ENCODE results near the gene ZNF385B. TPM values are rescaled to one million over a fixed set of nuclear protein-coding genes. Genes with fewer than 3 reads are reported as not detected.

The ZNF385B gene
- total and polyA plus RNA-seq, 3 donors from 2014 or later, result 28.1 to 40.3 (median 37.4) TPM

GRCh38 chr2:179532863-179533278 is 328.5 kb downstream of the ZNF385B start:
- DNase-seq, result no peak
- intact Hi-C loops (cut with DNase I; ENCODE audit: low total_unique reads), result no loop called here
- no peaks in the 10 kb centered on the region for H3K9me3 ChIP-seq
- no peaks in the 10 kb centered on the region for H3K27me3 ChIP-seq
- no peak overlapping the region for H3K27ac ChIP-seq
- WGBS, 2 donors, result 46 to 52% methylated on average over 2 of the region's 2 CpGs
- H3K4me3 ChIP-seq, result no peak overlapping the region
- H3K4me1 ChIP-seq, result no peaks in the 10 kb centered on the region
- TF ChIP-seq POLR2A (IDR thresholded peaks at IDR 0.05) (no peak), CTCF (IDR thresholded peaks at IDR 0.05) (no peak)
- H3K36me3 ChIP-seq (ENCODE audit: low read depth, missing control alignments), result no peaks in the 10 kb centered on the region

GRCh38 chr2:179528576-179529069 is 332.8 kb downstream of the ZNF385B start:
- Histone ChIP-seq H3K4me3 (no peak overlapping the region), H3K9me3 (no peaks in the 10 kb centered on the region), H3K36me3 (ENCODE audit: low read depth, missing control alignments) (no peaks in the 10 kb centered on the region), H3K27ac (no peak overlapping the region), H3K4me1 (no peaks in the 10 kb centered on the region), H3K27me3 (no peaks in the 10 kb centered on the region)
- DNase-seq, result no peak
- TF ChIP-seq POLR2A (IDR thresholded peaks at IDR 0.05), result no peak
- no peak for TF ChIP-seq CTCF (IDR thresholded peaks at IDR 0.05)
- 51 to 69% methylated on average over 2 of the region's 2 CpGs for WGBS, 2 donors
- intact Hi-C loops (cut with DNase I; ENCODE audit: low total_unique reads), result no loop called here

GRCh38 chr2:179525340-179525739 is 336.1 kb downstream of the ZNF385B start:
- Histone ChIP-seq H3K4me1 (no peaks in the 10 kb centered on the region), H3K4me3 (no peak overlapping the region), H3K27ac (no peak overlapping the region), H3K36me3 (ENCODE audit: low read depth, missing control alignments) (no peaks in the 10 kb centered on the region), H3K9me3 (no peaks in the 10 kb centered on the region), H3K27me3 (no peaks in the 10 kb centered on the region)
- DNase-seq, result no peak
- WGBS, 2 donors, result 68 to 79% methylated on average over 3 of the region's 3 CpGs
- no peak for TF ChIP-seq CTCF (IDR thresholded peaks at IDR 0.05)
- intact Hi-C loops (cut with DNase I; ENCODE audit: low total_unique reads), result no loop called here

- Histone ChIP-seq H3K36me3 (ENCODE audit: low read depth, missing control alignments) (no peaks in the 10 kb centered on the region), H3K27ac (no peak overlapping the region), H3K4me1 (no peaks in the 10 kb centered on the region), H3K27me3 (no peaks in the 10 kb centered on the region), H3K4me3 (no peak overlapping the region), H3K9me3 (no peaks in the 10 kb centered on the region)
- DNase-seq, result no peak
- no peak for TF ChIP-seq POLR2A (IDR thresholded peaks at IDR 0.05)
- TF ChIP-seq CTCF (IDR thresholded peaks at IDR 0.05), result no peak
- 54 to 57% methylated on average over 5 of the region's 5 CpGs for WGBS, 2 donors
- intact Hi-C loops (cut with DNase I; ENCODE audit: low total_unique reads), result no loop called here
Measured at GRCh38 chr2:179524809-179525339, 336.5 kb downstream of the ZNF385B start.

GRCh38 chr2:179521944-179522343 is 339.5 kb downstream of the ZNF385B start:
- no peaks in the 10 kb centered on the region for H3K27me3 ChIP-seq
- DNase-seq, result no peak
- TF ChIP-seq CTCF (IDR thresholded peaks at IDR 0.05), result no peak
- no peak for TF ChIP-seq POLR2A (IDR thresholded peaks at IDR 0.05)
- H3K36me3 ChIP-seq (ENCODE audit: low read depth, missing control alignments), result no peaks in the 10 kb centered on the region
- H3K27ac ChIP-seq, result no peak overlapping the region
- no peaks in the 10 kb centered on the region for H3K4me1 ChIP-seq
- intact Hi-C loops (cut with DNase I; ENCODE audit: low total_unique reads), result no loop called here
- H3K9me3 ChIP-seq, result no peaks in the 10 kb centered on the region
- no peak overlapping the region for H3K4me3 ChIP-seq
- WGBS, 2 donors, result 65 to 75% methylated on average over 1 of the region's 1 CpG
